Activated T-cell treated with anti-CD3 and anti-CD28 coated beads for 4 hours (primary cell): ENCODE results near the gene NPFF.

Source experiments
- DNase-seq: peaks from one replicate; pipeline ENCODE4 v3.0.0-alpha.2; 2020

The NPFF gene

DNA sequence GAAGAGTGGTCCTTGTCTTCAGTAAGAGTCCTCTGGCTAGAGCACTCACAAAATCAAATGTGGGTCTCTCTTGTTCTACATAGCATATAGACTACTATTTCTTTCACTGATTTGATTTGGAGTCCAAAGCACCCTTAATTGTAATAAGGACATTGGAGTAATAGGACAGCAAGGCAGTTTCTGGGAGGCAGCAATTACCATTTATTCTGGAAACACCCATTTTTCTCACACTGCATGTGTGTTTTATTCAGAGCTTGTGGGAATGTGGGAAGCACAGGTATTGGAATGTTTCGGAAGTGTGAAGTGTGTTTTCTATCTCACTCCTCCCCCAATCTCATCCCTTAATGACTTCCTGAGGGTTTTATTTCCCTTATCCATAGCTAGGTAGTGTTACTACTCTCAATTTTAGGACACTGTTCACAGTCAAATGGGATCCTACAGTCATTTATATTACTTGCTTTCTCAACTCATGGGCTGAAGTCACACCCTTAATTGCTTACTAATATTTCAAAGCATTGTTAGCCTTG, 35.2 kb downstream of the NPFF start:
- DNase-seq, result no peak

DNA sequence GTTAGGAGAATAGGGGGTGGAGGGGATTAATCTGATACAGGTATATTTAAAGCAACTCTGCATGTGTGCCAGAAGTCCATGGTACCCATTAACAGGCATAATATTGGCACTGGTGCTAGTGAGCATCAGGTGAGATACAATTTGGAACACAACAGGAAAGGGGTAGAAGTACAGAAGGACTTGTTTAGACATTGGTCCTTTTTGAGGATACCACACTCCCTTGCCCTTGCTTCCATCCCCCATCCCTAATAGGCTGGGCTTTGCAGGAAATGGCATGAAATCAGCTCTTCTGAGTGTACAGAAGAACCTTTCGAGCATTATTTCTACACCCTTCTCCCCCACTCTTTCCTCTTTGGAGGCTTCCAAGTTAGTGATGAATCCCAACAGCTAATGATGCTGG, 39.0 kb downstream of the NPFF start:
- no peak for DNase-seq

DNA sequence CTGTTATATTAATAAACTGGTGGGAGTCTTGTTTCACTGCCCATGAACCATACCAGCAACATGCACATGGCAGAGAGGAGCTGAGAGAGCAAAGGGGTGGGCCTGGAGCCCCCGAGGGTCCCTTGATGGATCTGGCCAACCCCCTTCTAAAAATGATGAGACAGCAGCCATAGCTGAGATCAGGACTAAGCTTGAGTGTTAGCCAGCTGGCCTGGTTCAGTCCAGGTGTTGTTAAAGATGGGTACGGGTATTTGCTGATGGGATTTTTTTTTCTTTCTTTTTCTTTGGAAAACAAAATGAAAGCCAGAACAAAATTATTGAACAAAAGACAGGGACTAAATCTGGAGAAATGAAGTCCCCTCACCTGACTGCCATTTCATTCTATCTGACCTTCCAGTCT, 39.4 kb downstream of the NPFF start:
- DNase-seq, result no peak

DNA sequence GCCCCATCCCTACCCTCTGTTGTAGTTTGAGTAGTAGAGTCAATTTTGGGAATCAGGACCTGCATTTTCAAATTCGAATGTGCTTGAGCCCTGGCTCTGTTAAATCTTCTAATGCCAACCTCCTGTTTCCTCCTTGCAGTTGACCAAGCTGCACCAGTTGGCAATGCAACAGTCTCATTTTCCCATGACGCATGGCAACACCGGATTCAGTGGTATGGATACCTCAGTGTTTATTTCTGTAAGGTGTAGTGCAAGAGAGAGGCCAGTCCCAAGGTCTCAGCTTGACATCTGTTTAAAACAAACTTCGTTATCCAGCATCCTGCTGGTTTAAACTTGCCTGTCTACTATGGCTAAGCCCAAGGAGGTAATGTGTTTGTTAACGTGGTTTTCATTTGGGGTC, 40.2 kb downstream of the NPFF start:
- no peak for DNase-seq

DNA sequence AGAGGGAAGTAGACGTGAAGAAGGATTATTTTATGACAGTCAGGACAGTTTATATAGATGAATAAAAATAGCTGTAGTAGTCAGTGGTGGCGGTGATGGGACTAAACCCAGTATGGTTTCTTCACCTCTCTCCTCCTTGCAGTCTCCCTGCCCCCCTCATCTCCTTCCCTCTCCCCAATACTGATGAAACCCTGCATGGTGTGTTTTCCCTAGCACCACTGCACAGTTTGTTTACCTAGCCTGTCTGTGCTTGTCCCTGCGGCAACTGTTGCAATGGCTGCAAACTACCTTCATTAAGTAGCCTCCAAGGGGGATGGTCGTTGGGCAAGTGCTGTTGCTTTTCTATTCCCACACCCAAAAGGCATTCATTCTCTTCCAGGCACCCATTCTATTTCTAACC, 40.6 kb downstream of the NPFF start:
- DNase-seq, result no peak

DNA sequence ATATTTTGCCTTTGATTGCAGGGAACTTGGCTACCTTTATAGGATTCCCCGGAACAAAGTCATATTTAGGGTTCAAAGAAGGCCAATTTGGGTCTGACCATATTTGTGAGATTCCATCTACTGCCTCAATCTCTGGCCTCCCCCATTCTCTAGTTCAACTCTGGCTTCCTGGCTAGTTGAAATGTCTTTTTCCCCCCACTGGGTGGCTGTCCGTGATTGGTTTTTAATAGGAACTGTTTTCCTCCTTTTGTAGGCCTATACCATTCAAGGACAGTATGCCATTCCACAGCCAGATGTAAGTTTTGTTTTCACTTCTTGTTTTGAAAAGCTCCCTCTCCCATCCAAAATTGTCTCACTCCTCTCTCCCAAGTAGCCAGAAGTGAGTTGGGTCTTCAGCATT, 41.6 kb downstream of the NPFF start:
- DNase-seq, result no peak

DNA sequence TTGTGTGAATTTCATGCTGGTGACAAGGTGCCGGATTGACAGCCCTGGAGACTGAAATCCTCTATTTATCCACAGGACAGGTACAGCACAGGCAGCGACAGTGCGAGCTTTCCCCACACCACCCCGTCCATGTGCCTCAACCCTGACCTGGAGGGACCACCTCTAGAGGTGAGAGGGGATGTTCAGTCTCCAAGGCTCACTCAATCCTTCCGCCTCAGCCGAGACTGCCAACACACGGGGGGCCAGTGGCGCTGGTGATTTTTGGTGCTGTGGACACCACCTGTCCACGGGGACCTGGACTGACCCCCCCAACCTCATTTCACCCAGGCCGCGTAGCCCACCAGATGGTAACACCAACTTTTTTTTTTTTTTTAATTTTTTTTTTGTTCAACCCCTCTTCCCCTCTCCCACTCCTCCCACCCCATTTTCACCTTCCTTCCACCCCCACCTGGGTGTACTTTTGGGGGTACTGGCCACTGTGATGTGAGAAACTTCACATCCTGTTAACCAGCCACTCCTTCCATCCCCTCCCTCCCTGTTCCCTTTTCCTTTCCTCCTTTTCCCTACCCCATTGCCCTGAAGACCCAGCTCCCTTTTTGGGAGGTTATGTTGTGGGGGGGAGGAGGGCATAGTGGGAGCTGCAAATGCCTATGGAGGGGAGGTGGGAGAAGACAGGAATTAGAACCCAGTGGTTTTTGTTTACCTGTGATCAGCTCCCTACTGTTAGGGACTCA, 42.4 kb downstream of the NPFF start:
- no peak for DNase-seq

DNA sequence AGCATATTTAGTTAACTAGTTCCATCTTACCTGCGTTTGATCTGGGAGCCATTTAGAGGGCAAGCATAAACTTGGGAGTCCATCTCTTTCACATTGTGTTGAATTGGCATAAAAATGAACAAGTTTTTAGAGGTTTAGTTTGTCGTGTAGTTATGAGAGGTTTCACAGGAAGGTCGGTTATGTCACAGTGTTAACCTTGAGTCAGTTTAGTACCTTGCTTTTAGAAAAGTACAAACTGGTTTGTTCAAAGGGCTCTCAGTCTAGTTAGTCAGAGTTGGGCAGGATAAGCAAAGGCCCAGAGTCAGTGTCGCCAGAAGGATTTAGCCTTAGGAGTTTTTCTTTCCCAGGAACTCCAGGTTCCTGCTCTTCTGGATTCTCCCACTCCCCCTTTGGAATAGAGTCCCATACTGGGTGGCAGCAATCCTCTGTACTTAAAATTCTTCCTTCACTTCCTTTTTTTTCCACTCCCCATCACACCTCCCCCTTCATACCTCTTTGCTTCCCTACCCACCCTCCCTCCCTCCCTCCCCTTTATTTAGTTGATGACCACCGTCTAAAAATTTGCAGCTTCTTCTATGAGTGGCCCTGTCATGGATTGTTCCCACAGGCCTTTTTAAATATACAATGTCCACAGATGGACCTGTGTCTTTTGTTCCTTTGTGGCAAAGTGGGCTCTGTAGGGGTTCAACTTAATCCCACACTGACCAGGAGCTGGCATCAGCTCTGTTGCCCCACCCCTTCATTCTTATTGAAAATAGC, 43.3 kb downstream of the NPFF start:
- DNase-seq, result no peak

DNA sequence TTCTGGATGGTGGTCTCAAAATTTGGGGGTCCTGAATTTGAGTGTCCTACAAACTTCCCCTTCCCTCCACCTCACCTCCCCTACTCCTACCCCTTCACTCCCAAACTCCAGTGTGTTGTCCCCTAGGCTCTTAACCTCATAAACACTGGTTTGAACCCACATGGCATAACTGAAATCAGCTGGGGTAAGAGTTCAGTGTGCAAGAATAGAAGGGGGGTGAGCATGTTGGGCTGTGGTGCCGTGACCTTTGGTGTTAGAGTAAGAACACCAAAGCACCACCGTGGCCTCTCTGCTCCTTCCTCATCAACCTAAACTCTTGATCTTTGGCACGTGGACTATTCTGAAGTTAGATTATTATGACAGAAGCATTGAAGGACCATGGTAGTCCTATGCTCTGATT, 44.3 kb downstream of the NPFF start:
- DNase-seq, result no peak

DNA sequence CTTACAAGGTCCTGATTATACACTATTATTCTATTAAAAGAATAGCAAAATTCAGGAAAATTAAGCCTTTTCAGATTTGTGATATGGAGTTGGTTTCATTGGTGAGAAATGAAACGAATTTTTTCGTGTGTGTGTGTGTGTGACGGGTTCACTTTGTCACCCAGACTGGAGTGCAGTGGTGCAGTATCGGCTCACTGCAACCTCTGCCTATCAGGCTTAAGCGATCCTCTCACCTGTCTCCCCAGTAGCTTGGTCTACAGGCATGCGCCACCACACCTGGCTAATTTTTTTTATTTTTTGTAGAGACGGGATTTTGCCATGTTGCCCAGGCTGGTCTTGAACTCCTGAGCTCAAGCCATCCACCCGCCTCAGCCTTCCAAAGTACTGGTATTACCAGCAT, 45.7 kb downstream of the NPFF start:
- DNase-seq, result no peak

DNA sequence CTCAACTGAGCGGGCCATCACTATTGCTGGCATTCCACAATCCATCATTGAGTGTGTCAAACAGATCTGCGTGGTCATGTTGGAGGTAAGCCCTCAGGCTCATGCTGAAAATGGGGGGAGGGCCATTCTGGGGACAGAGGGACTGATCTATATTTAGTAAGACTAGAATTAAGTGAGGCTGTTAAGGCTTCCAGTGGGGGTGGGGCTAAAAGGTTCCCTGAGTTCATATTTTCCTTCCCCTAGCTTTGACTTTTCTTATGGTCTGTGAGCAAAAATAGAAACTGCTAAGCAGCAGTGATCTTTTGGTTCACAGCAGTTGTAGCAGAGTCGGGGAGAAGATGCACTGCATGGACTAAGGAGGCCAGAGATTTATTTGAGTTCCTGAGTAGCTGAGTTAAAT, 46.2 kb downstream of the NPFF start:
- no peak for DNase-seq

DNA sequence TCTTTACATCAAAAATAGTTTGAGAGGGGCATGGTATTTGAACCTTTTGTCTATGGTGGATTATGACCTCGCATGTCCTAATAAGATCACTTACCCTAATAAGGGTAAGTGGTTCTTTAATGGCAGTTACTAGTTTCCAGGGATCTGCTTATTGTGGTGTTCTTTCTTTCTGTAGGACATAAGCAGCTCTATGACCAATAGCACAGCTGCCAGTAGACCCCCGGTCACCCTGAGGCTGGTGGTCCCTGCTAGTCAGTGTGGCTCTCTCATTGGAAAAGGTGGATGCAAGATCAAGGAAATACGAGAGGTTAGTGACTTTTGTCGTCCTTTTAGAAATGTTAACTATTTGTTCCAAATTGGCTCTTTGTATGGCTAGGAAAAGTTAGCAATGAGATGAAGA, 48.2 kb downstream of the NPFF start:
- DNase-seq, result no peak
